Mesendoderm (in vitro differentiated cells): Measurements from ENCODE around the gene CEP43.
A peak's percentile ranks its signal among the peaks of the same experiment; 100 is the strongest.

Source experiments
- DNase-seq: peaks from one replicate; pipeline ENCODE4 v3.0.0; 2013
- H2AK5ac ChIP-seq: 2 replicates; pipeline ENCODE4 v1.6.1; 2013; ENCODE audit warnings: low read length, inconsistent platforms
- H2BK120ac ChIP-seq: 2 replicates; pipeline ENCODE4 v1.6.1; 2013; ENCODE audit warnings: low read depth, mild to moderate bottlenecking, low read length, moderate library complexity, mixed read lengths
- H2BK15ac ChIP-seq: replicated peaks from 2 replicates; pipeline ENCODE4 v1.6.1; 2013; ENCODE audit warnings: low read depth, mild to moderate bottlenecking, moderate library complexity
- H2BK5ac ChIP-seq: 2 replicates; pipeline ENCODE4 v1.6.1; 2013; ENCODE audit warnings: low read length, inconsistent platforms
- H3K18ac ChIP-seq: 2 replicates; pipeline ENCODE4 v1.6.1; 2013; ENCODE audit warnings: mild to moderate bottlenecking, low read length, mixed read lengths
- H3K23ac ChIP-seq: one replicate; pipeline ENCODE4 v1.6.1; 2013; ENCODE audit warnings: low read length
- H3K27ac ChIP-seq: 2 replicates; pipeline ENCODE4 v1.5.1; 2013; ENCODE audit warnings: low read depth, mild to moderate bottlenecking, inconsistent platforms, low read length, moderate library complexity
- H3K27me3 ChIP-seq: 2 replicates; pipeline ENCODE4 v1.6.1; 2013; ENCODE audit warnings: low read length, control low read depth, mild to moderate bottlenecking, inconsistent platforms; ENCODE audit not compliant: insufficient read depth, poor library complexity
- H3K36me3 ChIP-seq: 2 replicates; pipeline ENCODE4 v1.6.1; 2013; ENCODE audit warnings: low read length, inconsistent platforms; ENCODE audit not compliant: control insufficient read depth, insufficient read depth
- H3K4ac ChIP-seq: one replicate; pipeline ENCODE4 v1.6.1; 2013; ENCODE audit warnings: low read depth, mild to moderate bottlenecking, low read length, moderate library complexity
- H3K4me1 ChIP-seq: 2 replicates; pipeline ENCODE4 v1.6.1; 2013; ENCODE audit warnings: low read depth, low read length, inconsistent platforms; ENCODE audit not compliant: control insufficient read depth
- H3K4me2 ChIP-seq: 2 replicates; pipeline ENCODE4 v1.6.1; 2013; ENCODE audit warnings: low read length
- H3K4me3 ChIP-seq: 2 replicates; pipeline ENCODE4 v1.5.1; 2013; ENCODE audit warnings: mild to moderate bottlenecking, low read length
- H3K56ac ChIP-seq: one replicate; pipeline ENCODE4 v1.6.1; 2013; ENCODE audit warnings: low read length
- H3K79me1 ChIP-seq: 2 replicates; pipeline ENCODE4 v1.6.1; 2013; ENCODE audit warnings: low read length, inconsistent platforms
- H3K79me2 ChIP-seq: 2 replicates; pipeline ENCODE4 v1.6.1; 2013; ENCODE audit warnings: mild to moderate bottlenecking, low read length; ENCODE audit not compliant: control insufficient read depth, insufficient read depth
- H3K9ac ChIP-seq: 2 replicates; pipeline ENCODE4 v1.6.1; 2013; ENCODE audit warnings: low read length, inconsistent platforms
- H4K5ac ChIP-seq: one replicate; pipeline ENCODE4 v1.6.1; 2013; ENCODE audit warnings: low read length
- H4K8ac ChIP-seq: one replicate; pipeline ENCODE4 v1.6.1; 2013; ENCODE audit warnings: low read depth, mild to moderate bottlenecking, control low read depth, low read length, moderate library complexity
- WGBS: extraction: QIAGEN DNeasy Blood & Tissue Kit; methylation state at CpG from one replicate; pipeline ENCODE4 v1.1.7; 2013; ENCODE audit warnings: low lambda C conversion rate, missing lambda C conversion rate; ENCODE audit not compliant: insufficient coverage; ENCODE audit errors: extremely low coverage; 5-methylcytosine and 5-hydroxymethylcytosine counted together

CEP43 gene

GRCh38 chr6:166997768-166998255 lies 1.4 kb upstream of the CEP43 start:
- H3K79me1 ChIP-seq, result peaks cover 24% of the 10 kb centered on the region
- no peak overlapping the region for H4K8ac ChIP-seq
- no peak overlapping the region for H2BK120ac ChIP-seq
- no peak overlapping the region for H4K5ac ChIP-seq
- H3K18ac ChIP-seq, result peak overlapping the region; percentile 89
- peaks cover 2% of the 10 kb centered on the region for H3K36me3 ChIP-seq
- WGBS, result no CpG with 5 or more reads among the region's 38 CpGs
- H3K4me2 ChIP-seq, result peak overlapping the region; percentile 33
- peak overlapping the region; percentile 90 for H3K9ac ChIP-seq
- H3K4me3 ChIP-seq, result peak overlapping the region; percentile 34
- peak overlapping the region; percentile 95 for H3K4ac ChIP-seq
- peak overlapping the region; percentile 56 for H3K23ac ChIP-seq
- no peak overlapping the region for H2BK5ac ChIP-seq
- peak overlapping the region; percentile 82 for H3K56ac ChIP-seq
- H3K27ac ChIP-seq, result no peak overlapping the region
- no peak overlapping the region for H2BK15ac ChIP-seq
- H3K27me3 ChIP-seq, result no peaks in the 10 kb centered on the region
- DNase-seq, result peak; percentile 90
- peaks cover 25% of the 10 kb centered on the region for H3K79me2 ChIP-seq
- peaks cover 6% of the 10 kb centered on the region for H3K4me1 ChIP-seq
- no peak overlapping the region for H2AK5ac ChIP-seq

GRCh38 chr6:166998256-166999144 lies 697 bp upstream of the CEP43 start:
- Histone ChIP-seq H3K18ac (peak overlapping the region; percentile 89), H3K4me3 (peak overlapping the region; percentile 34), H4K8ac (no peak overlapping the region), H3K79me1 (peaks cover 24% of the 10 kb centered on the region), H2AK5ac (no peak overlapping the region), H3K23ac (peak overlapping the region; percentile 90), H2BK5ac (no peak overlapping the region), H3K56ac (peak overlapping the region; percentile 82), H4K5ac (no peak overlapping the region), H2BK15ac (no peak overlapping the region), H3K27me3 (no peaks in the 10 kb centered on the region), H3K9ac (peak overlapping the region; percentile 90), H3K4me1 (peaks cover 6% of the 10 kb centered on the region), H3K36me3 (peaks cover 2% of the 10 kb centered on the region), H3K79me2 (peaks cover 25% of the 10 kb centered on the region), H2BK120ac (no peak overlapping the region), H3K27ac (peak overlapping the region; percentile 13), H3K4me2 (peak overlapping the region; percentile 70), H3K4ac (peak overlapping the region; percentile 95)
- WGBS, result no CpG with 5 or more reads among the region's 96 CpGs
- DNase-seq, result peak; percentile 43

- Histone ChIP-seq H3K9ac (peak overlapping the region; percentile 96), H3K36me3 (peaks cover 2% of the 10 kb centered on the region), H3K79me2 (peaks cover 25% of the 10 kb centered on the region), H3K23ac (peak overlapping the region; percentile 37), H3K27ac (no peak overlapping the region), H3K18ac (peak overlapping the region; percentile 5), H4K5ac (no peak overlapping the region), H2BK5ac (no peak overlapping the region), H2AK5ac (no peak overlapping the region), H2BK15ac (no peak overlapping the region), H3K56ac (peak overlapping the region; percentile 97), H3K4me3 (peak overlapping the region; percentile 93), H3K4me2 (peak overlapping the region; percentile 84), H3K27me3 (no peaks in the 10 kb centered on the region), H3K4ac (peak overlapping the region; percentile 89), H4K8ac (no peak overlapping the region), H2BK120ac (no peak overlapping the region), H3K79me1 (peaks cover 23% of the 10 kb centered on the region), H3K4me1 (peaks cover 6% of the 10 kb centered on the region)
- WGBS, result no CpG with 5 or more reads among the region's 10 CpGs
- no peak for DNase-seq
Measured at GRCh38 chr6:166999884-167000253, 672 bp downstream of the CEP43 start.

GRCh38 chr6:167000759-167001158 lies 1.6 kb downstream of the CEP43 start:
- Histone ChIP-seq H4K8ac (no peak overlapping the region), H3K27me3 (no peaks in the 10 kb centered on the region), H3K4me1 (peaks cover 6% of the 10 kb centered on the region), H3K9ac (peak overlapping the region; percentile 21), H2AK5ac (no peak overlapping the region), H3K4me3 (no peak overlapping the region), H3K79me2 (peaks cover 25% of the 10 kb centered on the region), H3K23ac (no peak overlapping the region), H2BK5ac (no peak overlapping the region), H3K4ac (no peak overlapping the region), H3K4me2 (no peak overlapping the region), H3K18ac (no peak overlapping the region), H3K56ac (peak overlapping the region; percentile 73), H3K27ac (no peak overlapping the region), H2BK120ac (no peak overlapping the region), H3K36me3 (peaks cover 5% of the 10 kb centered on the region), H2BK15ac (no peak overlapping the region), H4K5ac (no peak overlapping the region), H3K79me1 (peaks cover 18% of the 10 kb centered on the region)
- no CpG with 5 or more reads among the region's 2 CpGs for WGBS
- no peak for DNase-seq

GRCh38 chr6:167005350-167006159 lies 6.4 kb downstream of the CEP43 start:
- no peaks in the 10 kb centered on the region for H3K27me3 ChIP-seq
- peaks cover 6% of the 10 kb centered on the region for H3K36me3 ChIP-seq
- H2BK120ac ChIP-seq, result no peak overlapping the region
- peaks cover 10% of the 10 kb centered on the region for H3K79me2 ChIP-seq
- no peak overlapping the region for H3K4me3 ChIP-seq
- H3K23ac ChIP-seq, result no peak overlapping the region
- H3K4me1 ChIP-seq, result peaks cover 3% of the 10 kb centered on the region
- no peak overlapping the region for H2BK15ac ChIP-seq
- H3K79me1 ChIP-seq, result peaks cover 14% of the 10 kb centered on the region
- no CpG with 5 or more reads among the region's 12 CpGs for WGBS
- H3K9ac ChIP-seq, result no peak overlapping the region
- H4K5ac ChIP-seq, result no peak overlapping the region
- no peak for DNase-seq
- H2AK5ac ChIP-seq, result no peak overlapping the region
- no peak overlapping the region for H2BK5ac ChIP-seq
- H3K56ac ChIP-seq, result no peak overlapping the region
- H3K18ac ChIP-seq, result no peak overlapping the region
- no peak overlapping the region for H3K27ac ChIP-seq
- H3K4me2 ChIP-seq, result no peak overlapping the region
- H3K4ac ChIP-seq, result no peak overlapping the region
- no peak overlapping the region for H4K8ac ChIP-seq
